Measurements from ENCODE around the gene FAM72C.
"Not testable (repeated sequence)": the region's sequence is repeated elsewhere in the genome, so short reads cannot be mapped to it uniquely, and the experiment has no call there.

Gene FAM72C

DNA sequence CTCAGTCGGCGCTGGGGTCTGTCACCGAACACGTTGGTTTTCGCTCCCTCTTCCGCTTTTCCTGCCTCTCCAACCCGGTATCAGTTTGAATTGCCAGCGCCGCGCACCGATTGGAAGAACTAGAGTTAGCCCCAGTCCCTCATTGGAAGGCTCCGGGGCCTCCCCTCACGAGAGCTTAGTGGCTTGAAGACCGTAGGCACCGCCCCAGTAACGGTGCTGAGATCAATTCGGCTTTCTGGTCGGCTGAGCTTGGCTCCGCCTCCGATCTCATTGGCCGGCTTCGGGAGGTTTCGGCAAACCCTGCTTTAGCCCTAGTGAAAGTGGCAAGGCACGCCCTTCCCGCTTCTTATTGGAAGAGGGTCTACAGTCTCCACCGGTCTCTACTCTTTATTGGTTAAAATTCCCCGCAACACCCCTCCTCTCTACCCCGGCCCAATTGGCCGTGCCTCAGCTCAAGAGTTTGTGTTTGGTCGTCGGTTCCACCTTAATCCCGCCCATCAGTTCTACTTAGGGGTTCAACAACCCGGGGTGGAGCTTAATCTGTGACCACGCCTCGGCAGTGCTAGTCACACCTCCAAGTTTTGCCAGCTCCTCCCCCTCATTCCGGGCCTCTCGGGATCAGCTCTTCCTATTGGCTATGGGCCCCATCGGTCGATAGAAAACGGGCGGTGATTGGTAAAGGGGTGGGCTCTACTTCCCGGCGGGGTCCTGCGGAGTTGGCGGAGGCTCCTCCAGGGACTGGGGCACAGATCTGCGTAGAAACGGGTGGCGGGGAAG lies at the start of gene FAM72C:
TSS of gene FAM72C (minus strand) at position 63 of the 777 bp plus-strand sequence. CDS start 845 bp downstream, outside the sequence.
- not testable (repeated sequence) for FAIRE-seq

DNA sequence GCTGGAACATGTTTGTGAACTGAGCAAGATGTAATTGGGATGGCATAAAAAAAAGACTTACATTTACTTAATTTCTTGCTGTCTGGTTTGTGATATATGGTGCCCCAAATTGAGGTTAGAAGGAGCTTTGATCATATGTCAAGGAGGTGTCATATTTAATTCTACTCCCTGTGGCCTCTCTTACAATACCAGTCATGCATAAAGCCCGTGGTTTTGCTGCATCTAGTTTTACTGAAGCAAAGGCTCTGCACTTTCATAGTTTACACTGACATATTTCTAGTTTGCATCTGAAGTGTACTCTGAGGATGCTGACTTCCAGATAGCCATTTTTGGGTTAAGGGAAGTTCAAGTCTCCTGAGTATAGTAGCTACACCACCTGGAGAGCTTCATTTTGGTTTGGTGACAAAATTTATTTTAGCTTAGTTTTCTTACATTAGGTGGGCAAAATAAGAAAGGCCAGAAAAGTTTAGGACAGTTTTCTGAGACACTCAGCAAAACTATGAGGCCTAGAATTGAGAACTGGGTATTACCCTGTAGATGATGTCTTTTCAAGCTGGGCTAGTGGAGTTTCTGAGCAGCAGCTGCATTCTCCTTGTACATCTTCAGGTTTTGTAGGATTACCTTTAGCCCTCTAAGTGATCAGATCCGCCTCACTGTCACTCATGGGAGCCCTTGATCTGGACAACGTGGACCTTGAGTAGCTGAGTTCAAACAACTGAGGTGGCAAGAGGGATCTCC lies 48.4 kb upstream of the FAM72C start:
- FAIRE-seq, result not testable (repeated sequence)

DNA sequence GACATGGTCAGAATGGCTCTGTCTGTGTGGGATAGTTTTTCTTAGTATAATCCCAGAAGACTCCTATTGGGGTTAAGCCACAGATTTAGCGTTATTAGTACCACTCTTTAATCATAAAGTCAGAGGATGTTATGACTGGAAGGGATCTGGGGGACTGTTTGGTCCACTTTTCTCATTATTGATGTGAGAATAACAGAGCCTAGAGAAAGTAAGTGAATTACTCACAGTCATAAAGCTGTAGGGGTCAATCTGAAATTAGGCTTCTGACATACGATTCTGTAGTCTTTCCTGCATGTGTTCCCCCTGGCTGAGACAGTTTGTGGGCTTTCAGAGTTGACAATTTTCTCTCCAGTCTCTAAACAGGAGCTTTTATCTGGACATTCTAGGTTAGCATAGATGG lies 47.3 kb upstream of the FAM72C start:
- FAIRE-seq, result not testable (repeated sequence)

DNA sequence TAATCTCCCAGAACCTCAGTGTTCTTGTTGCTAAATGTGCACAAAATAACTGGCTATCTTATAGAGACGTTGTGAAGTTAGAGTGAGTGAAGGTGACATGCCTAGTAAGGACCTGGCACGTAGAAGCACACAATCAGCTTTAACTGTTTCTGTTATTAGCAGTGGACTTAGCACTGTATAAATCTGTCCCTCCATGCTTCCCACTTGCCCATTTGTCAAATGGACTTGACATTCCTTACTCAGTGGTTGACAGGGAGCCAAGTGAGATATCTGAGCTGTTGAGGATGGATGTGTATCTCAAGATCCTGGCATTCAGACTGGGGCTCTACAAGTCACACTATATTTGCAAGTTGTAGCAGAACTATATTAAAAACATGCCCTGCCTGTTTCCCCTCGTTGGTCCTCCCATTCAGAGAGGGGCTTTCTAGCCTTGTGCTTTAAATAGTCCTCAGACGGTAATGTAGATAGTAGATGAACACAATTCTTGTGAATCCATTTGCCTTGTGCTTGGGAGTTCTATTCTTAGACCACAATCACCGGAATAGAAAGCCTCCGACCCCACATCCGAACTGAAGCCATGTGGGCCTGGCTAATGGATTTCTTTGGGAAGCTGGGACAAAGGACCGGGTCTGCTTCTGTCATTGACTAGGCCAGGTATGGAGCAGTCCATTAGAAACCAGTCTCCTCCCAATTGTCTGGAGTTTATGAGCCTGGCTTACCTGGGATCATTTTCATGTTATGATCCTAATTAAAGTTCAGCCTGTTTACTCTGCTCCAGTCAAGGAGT lies 43.6 kb upstream of the FAM72C start:
- not testable (repeated sequence) for FAIRE-seq

DNA sequence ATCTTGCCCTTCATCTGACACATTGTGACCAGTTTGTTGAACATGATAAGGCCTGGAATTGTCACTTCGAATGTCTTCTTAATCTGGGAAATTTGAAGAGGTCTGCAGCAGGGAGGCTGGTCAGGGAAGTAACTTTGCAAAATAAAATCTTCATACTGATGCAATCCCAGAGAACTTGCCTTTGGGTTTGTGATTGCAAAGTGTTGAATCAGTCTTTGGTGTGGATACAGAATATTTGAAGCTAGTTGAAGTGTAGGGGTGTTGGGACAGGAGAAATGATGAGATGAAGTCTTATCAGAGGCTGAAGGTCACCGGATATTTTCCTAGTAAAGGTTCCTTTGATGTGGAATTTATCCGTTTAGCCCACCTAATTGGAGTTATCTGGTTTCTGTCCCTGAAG lies 42.7 kb upstream of the FAM72C start:
- FAIRE-seq, result not testable (repeated sequence)

DNA sequence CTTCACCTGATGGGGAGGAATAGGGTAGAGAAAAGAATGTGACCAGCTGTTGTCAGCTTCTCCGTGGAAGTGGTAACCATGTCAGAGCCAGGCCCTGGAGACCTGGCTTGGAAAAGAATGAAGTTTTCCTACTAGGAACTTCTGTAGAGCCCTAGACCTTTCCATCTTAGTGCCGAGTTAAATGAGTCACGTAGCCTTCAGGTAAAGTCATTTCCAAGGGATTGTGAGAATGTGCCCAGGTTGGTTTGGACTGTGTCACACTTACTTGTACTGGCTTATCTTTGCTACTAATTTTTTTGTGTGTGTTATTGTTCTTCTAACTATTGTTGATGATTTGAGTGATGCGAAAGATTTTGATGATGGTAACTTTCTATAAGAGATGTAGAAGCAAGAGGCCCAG lies 42.3 kb upstream of the FAM72C start:
- FAIRE-seq, result not testable (repeated sequence)

DNA sequence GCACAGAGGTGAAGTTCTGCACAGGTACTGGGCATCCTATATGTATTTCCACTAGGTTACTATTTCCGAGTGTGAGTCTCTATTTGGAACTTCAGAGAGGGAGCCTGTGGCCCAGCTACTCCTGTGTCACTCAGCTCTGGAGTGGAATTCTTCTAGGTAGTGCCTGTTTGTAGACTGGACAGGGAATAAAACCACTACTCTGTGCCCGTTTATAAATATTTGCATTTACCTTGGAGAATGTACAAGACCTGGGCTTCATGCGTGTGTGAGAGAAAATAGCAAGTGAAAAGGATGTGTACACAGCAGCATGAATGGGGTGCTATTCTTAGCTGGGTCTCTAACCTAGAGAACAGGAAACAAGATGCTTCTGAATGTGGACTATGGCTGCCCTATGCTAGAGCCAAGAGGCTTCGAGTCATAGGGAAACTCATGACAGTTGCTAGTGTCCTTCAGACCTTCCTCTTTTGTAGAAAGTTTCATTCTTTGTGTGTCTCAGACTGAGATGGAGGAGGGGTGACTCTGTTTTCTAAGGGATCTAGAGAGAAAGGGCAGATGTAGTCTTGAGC lies 40.5 kb upstream of the FAM72C start:
- not testable (repeated sequence) for FAIRE-seq

DNA sequence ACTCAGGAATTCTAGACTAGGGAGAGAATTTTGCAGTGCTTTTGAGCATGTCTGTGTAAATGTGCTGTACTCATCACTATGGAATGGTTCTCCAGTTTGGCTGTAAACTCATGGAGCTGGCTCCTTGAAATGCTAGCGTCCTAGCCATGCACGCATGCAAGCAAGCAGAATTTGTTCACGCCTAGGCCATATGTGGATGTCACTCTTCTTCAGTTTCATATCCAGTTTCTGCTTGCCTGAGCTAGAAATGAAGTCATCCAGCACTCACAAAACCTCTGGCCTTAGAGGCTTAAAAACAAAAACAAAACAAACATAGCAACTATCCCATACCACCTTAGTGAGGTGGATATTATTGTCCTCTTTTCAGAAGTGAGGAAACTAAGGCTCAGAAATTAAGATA lies 37.6 kb upstream of the FAM72C start:
- FAIRE-seq, result not testable (repeated sequence)

DNA sequence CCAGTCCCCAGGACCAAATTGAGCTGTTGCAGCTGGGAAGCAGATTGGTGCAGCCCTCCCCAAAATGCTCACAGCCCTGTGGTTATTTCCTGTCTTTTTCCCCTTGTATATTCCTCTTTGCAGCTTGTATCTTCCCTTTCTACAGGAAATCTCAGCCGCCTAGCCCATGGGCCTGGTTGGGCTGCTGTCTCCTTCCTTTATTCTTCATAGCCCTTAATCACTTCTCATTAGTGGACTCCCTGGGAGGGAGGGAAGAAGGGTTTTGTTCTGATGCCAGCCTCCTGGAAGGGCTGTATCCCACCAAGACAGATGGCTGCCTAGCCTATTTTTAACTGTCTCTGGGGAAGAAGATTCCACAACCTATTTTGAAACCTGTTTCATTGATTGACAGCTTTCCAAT lies 32.5 kb upstream of the FAM72C start:
- FAIRE-seq, result not testable (repeated sequence)

DNA sequence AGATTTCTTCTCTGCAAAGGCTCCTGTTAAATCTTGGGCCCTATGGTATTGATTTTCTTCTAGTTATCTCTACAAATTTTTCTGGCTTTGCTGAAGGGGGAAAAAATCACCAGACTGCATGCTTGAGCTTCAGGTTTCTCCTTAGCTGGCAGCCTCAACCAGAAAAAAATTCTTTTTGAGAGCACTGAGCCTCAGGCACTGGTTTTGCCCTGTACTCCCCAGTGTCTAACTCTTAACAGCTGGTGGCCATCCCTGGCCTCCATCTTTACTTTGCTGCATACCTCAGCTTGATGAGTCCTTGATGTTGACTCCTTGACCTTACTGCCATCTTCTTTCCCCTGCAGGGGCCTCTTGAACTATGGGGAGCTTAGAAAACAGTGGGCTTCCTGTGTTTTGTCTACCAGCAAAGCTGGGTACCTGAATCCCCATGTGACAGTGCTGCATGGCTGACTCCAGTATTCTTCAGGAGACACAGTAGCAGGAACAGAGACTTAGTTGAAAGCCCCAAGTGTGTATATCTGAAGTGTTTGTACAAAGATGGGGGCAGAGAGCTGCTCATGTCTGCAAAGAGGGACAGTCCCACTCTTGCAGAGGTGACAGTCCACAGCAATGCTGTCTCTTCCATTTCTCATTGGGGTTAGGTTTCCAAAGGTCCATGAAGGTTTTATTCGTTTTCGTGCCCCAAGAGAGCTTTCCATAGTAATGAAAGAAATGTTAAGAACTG lies 31.7 kb upstream of the FAM72C start:
- FAIRE-seq, result not testable (repeated sequence)

DNA sequence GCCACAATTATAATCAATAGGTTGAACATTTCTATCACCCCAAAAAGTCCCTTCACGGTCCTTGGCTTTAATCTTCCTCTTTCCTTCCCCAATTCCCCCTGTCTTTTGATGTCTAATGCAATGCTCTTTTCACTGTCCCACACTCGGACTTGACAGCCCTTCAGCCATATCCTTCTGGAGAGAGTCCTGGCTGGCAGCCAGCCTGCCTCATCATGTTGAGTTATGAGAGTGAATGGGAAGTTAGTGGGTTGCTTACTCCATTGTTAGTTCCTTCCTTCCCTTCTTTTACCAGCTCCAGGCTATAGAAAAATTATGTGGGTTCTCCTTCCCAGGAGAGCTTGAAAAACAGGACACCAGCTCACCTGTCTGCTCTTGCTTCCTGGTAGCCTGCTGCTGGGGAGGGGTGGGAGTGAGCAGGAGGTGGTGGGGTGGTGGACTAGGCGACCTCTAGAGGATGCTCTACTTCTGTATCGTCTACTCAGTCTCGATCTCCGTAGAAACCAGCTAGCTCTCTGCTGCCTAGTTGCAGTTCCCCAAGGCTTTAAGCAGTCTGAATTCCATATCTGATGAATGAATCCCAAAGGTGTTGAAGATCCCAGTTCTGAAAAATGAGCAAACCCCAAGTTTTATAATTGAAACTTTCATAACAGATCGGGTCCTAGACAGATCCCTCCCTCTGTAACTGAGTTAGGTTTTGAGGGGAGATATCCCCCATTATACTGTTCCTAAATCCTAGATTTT lies 30.5 kb upstream of the FAM72C start:
- FAIRE-seq, result not testable (repeated sequence)

DNA sequence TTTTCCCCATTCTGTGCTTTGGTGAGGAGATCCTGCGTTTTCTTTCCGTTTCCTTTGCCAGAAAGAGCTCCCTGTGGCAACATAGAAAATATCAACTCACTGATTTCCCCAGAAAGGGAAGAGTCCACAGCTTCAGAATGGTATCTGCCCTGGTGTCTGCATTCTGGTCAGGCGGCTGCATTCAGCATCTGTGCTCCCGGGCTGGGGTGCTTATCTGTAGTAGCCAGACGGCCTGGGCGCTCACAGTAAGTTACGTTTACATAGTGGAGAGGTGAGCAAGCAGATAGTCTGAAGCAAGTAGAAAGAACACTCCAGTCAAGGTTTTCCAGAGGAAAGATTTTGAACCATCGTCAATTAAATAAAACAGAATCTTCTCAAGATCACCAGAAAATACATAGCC lies 29.3 kb upstream of the FAM72C start:
- not testable (repeated sequence) for FAIRE-seq

DNA sequence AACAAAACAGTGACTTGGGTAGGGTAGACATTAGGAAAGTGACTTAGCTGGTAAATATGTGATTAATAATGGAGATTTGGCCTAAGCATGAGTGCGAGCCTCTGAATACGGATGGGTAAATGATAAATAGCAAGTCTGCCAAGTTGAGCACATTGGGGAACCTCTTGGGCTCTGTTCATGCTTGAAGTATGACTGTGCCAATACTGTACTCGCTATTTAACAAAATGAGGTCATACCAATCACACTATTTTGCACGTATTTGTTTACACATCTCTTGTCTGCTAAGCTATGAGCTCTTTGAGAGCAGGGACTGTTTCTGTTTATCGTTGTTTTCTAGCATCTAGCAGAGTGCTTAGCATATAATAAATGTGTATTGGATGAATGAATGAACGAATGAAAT lies 24.2 kb upstream of the FAM72C start:
- FAIRE-seq, result not testable (repeated sequence)

DNA sequence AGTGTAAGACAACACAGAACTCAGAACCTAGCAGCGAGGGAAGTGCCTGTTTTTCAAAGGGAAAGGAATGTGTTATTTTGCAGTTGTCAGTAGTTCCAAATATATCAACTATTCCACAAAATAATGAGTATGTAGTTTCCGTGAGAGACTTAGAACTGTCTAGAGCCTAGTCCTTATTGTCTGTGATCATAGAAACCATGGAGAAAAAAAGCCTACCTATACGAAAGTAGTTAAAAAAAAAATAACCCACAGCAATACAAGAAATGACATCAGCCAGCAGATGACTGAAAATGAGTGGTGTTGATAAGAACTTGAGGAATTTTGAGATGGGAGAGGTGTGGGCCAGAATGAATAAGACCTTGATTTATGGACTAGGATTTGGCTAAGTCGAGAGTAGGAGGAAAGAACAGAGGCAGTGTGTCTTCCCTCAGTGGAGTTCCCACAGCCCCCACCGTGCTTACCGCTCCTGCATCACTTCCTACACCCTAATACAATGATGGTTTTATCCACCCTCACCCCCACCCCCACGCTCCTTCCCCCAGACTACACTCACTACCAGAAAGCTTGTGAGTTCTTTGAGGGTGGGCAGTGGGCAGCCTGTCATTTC lies 21.6 kb upstream of the FAM72C start:
- not testable (repeated sequence) for FAIRE-seq

DNA sequence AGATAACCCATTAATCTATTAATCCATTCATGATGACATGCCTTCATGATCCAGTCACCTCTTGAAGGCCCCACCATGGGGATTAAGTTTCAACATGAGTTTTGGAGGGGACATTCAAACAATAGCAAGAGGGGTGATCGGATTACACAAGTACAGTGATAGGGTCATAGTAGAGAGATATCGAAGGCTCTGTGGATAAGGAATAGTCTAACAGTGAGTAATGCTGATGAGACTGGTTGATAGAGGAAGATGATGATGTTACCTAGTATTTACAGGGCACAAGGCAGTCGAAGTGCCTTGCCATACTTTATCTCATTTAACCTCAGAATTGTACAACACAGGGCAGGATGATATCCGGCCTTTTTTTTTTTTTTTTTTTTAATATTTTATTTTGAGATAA lies 18.9 kb upstream of the FAM72C start:
- FAIRE-seq, result not testable (repeated sequence)

DNA sequence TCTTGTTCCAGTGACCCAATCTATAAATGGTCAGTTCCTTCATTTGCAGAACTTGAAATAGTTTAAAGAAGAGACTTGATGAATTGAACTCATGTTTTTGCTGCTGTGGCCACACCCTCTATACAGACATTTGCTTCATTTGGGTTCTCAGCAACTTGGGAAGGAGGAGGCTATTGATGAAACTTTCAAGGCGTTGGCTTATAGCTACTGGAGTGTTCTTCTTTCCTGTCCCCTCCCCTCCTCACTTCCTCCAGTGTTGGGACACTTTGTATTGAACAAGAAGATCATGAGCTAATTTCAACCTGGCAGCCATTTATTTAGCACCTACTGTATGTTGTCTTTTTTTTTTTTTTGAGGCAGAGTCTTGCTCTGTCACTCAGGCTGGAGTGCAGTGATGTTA lies 17.9 kb upstream of the FAM72C start:
- FAIRE-seq, result not testable (repeated sequence)

DNA sequence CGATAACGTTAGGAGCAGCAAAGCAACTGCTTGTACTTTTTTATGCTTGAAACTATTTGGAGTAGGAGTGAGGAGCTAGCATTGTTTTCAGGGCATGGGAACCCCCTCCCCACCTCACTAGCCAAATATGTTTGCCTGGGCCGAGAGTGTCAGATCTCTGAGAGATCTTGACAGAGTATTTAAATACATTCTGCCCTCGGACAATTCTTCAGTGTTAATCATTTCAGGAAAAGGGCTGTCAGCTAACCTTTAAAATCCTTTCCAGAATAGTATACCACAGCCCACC lies 17.6 kb upstream of the FAM72C start:
- FAIRE-seq, result not testable (repeated sequence)

DNA sequence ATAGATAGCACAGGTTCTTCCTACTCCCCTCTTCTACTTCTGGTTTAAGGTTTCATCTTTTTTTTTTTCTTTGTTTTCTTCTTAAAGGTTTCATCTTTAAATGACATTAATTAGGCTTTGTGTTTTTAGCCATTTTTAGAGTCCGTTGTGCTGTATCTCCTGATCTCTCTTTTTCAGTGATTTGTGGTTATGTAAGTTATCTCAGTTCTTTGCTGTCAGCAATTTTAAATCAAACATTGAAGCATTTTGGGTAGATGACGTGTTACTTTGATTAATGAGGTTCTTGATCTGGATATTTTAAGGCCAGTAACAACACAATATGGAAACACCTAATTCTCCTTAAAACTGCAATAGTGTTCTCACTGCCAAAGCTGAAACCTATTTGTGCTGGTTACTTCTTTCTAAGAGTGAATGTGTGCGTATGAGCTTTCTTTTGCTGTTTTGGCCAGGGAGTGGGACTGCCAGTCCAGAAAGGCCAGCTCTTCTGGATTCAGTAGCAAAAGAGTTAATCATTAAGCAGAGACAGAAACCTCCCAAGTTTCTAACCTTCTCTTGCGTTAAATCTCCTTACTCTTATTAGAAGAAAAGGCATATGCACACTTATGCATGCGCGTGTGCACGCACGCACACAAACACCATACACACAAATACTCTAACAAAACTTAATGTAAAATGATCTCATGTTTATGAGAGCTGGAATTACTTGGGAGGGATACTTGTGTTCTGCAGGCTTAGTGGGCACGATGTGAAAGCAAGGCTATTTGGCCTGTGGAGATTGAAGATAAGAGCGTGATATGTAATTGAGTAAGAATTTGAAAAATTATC lies 17.0 kb upstream of the FAM72C start:
- FAIRE-seq, result not testable (repeated sequence)

DNA sequence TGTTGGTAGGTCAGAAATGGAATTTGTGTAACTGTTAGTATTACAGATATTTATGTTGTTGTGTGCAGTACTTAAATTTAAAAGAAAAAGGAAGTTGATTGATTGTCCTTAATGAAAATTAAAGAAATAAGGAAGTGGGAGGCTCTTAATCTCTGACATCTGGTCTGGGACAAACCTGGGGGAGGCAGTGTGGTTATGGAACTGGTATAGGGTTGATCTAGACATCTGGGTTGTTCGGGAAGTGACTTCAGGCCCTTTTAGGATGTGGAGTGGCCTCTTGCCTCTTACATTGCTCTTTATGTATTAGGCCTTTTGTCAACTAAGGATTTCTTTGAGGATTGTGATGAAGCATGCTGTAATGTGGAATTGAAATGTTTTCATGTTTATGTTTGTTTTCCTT lies 16.1 kb upstream of the FAM72C start:
- not testable (repeated sequence) for FAIRE-seq

All from endometrium (tissue), 2 donors.